Liver (tissue), 3 donors: ENCODE results near the gene SFXN5.

Experiments
- CTCF ChIP-seq: fragments of 150-350 bp; IDR thresholded peaks from 2 replicates; pipeline ENCODE4 v1.5.1; 2017; ENCODE audit warnings: improper control_type of control experiment, low read depth, low read length; ENCODE audit not compliant: missing input control
- JUND ChIP-seq, 2 donors: IDR thresholded peaks; 2 replicates each; pipeline ENCODE4 v1.6.1; 2016; ENCODE audit warnings: antibody characterized with exemption in 2 of 2
- RAD21 ChIP-seq, 2 donors: IDR thresholded peaks; 2 replicates each; pipeline ENCODE4 v1.6.1; 2016; ENCODE audit warnings: antibody characterized with exemption in 2 of 2, mild to moderate bottlenecking in 2 of 2
- TAF1 ChIP-seq: conservative IDR thresholded peaks from 2 replicates; pipeline ENCODE4 v1.6.1; 2016; ENCODE audit warnings: antibody characterized with exemption, mild to moderate bottlenecking
- donor health status: healthy.
- donor health status: healthy.

DNA sequence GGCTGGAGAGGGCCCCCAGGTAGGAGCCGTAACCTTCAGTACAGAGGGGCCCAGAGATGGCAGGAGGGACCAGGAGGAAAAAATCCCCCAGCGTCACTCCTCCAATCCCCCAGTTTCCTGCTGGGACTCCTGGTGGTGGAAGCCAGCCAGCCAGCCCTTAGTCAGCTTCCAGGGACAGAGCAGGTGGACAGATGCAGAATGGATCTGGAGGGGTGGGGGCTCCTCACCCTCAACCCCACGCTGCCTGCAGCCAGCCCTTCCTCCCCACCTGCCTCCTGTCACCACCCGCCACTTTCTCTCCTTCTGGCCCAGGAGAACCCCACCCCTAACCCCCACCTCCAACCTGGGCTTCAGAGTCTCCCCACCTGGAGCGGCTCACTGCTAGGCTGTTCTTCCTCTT, 133.1 kb downstream of the SFXN5 start:
- TF ChIP-seq CTCF (no peak), TAF1 (no peak), JUND (IDR thresholded peaks at IDR 0.05) (no peak), RAD21 (IDR thresholded peaks at IDR 0.05) (no peak)
